ENCODE results near the gene WDR6. TPM values are rescaled to one million over a fixed set of nuclear protein-coding genes. Genes with fewer than 3 reads are reported as not detected.

WDR6 gene
- total and polyA plus RNA-seq, 9 of the 15 experiments (the other 6 are each of a cell fraction or from before 2014, with no cell fraction given) = 8.9 to 90.6 (median 44.7) TPM

- TF ChIP-seq SP1 (CRISPR knock-in tag; IDR thresholded peaks at IDR 0.05) = peak; percentile 78
- TF ChIP-seq SMAD4 (CRISPR knock-in tag; conservative IDR thresholded peaks at IDR 0.05) = peak; percentile 85
- TF ChIP-seq, protein P1, sequence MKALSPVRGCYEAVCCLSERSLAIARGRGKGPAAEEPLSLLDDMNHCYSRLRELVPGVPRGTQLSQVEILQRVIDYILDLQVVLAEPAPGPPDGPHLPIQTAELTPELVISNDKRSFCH (CRISPR knock-in tag; IDR thresholded peaks at IDR 0.05) = no peak
- TF ChIP-seq, protein P1 (tag; IDR thresholded peaks at IDR 0.05) = peak; percentile 62
- peak; percentile 98 for TF ChIP-seq GMEB1 (CRISPR knock-in tag; IDR thresholded peaks at IDR 0.05)
- 0 out of 2 replicates have a peak, but pooled peaks have one; percentile 77 for TF ChIP-seq ZFPM2 (CRISPR knock-in tag; IDR thresholded peaks at IDR 0.05)
- peak; percentile 27; the same call in 1 of the 2 replicates for TF ChIP-seq ARID1B (IDR thresholded peaks at IDR 0.05)
- TF ChIP-seq KDM5B (IDR thresholded peaks at IDR 0.05; ENCODE audit: insufficient replicate concordance, low read depth, low read length) = peak; percentile 99
- TF ChIP-seq, protein P2, sequence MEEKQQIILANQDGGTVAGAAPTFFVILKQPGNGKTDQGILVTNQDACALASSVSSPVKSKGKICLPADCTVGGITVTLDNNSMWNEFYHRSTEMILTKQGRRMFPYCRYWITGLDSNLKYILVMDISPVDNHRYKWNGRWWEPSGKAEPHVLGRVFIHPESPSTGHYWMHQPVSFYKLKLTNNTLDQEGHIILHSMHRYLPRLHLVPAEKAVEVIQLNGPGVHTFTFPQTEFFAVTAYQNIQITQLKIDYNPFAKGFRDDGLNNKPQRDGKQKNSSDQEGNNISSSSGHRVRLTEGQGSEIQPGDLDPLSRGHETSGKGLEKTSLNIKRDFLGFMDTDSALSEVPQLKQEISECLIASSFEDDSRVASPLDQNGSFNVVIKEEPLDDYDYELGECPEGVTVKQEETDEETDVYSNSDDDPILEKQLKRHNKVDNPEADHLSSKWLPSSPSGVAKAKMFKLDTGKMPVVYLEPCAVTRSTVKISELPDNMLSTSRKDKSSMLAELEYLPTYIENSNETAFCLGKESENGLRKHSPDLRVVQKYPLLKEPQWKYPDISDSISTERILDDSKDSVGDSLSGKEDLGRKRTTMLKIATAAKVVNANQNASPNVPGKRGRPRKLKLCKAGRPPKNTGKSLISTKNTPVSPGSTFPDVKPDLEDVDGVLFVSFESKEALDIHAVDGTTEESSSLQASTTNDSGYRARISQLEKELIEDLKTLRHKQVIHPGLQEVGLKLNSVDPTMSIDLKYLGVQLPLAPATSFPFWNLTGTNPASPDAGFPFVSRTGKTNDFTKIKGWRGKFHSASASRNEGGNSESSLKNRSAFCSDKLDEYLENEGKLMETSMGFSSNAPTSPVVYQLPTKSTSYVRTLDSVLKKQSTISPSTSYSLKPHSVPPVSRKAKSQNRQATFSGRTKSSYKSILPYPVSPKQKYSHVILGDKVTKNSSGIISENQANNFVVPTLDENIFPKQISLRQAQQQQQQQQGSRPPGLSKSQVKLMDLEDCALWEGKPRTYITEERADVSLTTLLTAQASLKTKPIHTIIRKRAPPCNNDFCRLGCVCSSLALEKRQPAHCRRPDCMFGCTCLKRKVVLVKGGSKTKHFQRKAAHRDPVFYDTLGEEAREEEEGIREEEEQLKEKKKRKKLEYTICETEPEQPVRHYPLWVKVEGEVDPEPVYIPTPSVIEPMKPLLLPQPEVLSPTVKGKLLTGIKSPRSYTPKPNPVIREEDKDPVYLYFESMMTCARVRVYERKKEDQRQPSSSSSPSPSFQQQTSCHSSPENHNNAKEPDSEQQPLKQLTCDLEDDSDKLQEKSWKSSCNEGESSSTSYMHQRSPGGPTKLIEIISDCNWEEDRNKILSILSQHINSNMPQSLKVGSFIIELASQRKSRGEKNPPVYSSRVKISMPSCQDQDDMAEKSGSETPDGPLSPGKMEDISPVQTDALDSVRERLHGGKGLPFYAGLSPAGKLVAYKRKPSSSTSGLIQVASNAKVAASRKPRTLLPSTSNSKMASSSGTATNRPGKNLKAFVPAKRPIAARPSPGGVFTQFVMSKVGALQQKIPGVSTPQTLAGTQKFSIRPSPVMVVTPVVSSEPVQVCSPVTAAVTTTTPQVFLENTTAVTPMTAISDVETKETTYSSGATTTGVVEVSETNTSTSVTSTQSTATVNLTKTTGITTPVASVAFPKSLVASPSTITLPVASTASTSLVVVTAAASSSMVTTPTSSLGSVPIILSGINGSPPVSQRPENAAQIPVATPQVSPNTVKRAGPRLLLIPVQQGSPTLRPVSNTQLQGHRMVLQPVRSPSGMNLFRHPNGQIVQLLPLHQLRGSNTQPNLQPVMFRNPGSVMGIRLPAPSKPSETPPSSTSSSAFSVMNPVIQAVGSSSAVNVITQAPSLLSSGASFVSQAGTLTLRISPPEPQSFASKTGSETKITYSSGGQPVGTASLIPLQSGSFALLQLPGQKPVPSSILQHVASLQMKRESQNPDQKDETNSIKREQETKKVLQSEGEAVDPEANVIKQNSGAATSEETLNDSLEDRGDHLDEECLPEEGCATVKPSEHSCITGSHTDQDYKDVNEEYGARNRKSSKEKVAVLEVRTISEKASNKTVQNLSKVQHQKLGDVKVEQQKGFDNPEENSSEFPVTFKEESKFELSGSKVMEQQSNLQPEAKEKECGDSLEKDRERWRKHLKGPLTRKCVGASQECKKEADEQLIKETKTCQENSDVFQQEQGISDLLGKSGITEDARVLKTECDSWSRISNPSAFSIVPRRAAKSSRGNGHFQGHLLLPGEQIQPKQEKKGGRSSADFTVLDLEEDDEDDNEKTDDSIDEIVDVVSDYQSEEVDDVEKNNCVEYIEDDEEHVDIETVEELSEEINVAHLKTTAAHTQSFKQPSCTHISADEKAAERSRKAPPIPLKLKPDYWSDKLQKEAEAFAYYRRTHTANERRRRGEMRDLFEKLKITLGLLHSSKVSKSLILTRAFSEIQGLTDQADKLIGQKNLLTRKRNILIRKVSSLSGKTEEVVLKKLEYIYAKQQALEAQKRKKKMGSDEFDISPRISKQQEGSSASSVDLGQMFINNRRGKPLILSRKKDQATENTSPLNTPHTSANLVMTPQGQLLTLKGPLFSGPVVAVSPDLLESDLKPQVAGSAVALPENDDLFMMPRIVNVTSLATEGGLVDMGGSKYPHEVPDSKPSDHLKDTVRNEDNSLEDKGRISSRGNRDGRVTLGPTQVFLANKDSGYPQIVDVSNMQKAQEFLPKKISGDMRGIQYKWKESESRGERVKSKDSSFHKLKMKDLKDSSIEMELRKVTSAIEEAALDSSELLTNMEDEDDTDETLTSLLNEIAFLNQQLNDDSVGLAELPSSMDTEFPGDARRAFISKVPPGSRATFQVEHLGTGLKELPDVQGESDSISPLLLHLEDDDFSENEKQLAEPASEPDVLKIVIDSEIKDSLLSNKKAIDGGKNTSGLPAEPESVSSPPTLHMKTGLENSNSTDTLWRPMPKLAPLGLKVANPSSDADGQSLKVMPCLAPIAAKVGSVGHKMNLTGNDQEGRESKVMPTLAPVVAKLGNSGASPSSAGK (IDR thresholded peaks at IDR 0.05) = peak; percentile 93
- TF ChIP-seq RBM22 (IDR thresholded peaks at IDR 0.05; ENCODE audit: low read depth, low read length, poor library complexity, severe bottlenecking) = peak; percentile 94
- TF ChIP-seq ILK (tag; IDR thresholded peaks at IDR 0.05; ENCODE audit: borderline replicate concordance, low read depth) = no peak
- TF ChIP-seq TEAD4 (IDR thresholded peaks at IDR 0.05; ENCODE audit: low read length) = 0 out of 2 replicates have a peak, but pooled peaks have one; percentile 7
- no peak for TF ChIP-seq TEAD4 (CRISPR knock-in tag; IDR thresholded peaks at IDR 0.05; ENCODE audit: borderline replicate concordance)
Measured at GRCh38 chr3:49028673-49029562, 21.7 kb downstream of the WDR6 start, which contains the start of gene IMPDH2 (continued).
